Dedifferentiated amniotic fluid mesenchymal stem cell (primary cell): ENCODE results near the gene PDCL3.

Experiments
- DNase-seq: peaks from one replicate; pipeline ENCODE4 v3.0.0-alpha.2; 2016; ENCODE audit errors: extremely low spot score

The PDCL3 gene

DNA sequence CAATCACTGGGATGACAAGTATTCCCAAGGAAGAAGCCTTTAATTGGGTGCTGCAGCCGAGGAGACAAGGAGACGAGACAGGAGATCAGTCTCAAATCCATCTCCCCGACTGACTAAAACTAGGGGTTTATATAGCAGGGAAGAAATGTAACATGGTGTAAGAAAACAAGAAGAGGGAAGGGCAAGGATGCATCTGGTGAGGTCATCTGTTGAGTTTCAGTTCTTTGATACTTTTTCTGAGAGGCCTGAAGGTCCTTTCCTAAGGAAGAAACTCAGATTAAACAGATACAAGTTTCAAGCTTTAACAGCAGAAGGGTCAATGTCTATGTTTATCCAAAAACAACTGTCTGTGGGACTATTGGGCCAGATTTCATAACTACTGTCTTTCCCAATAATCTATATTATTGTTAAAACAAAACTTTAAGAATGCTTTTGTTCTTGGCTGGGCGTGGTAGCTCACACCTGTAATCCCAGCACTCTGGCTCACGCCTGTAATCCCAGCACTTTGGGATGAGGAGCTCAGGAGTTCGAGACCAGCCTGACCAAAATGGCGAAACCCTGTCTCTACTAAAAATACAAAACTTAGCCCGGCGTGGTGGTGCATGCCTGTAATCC is 2.5 kb upstream of the PDCL3 start:
- no peak for DNase-seq

GRCh38 chr2:100561191-100561590 is 1.6 kb upstream of the PDCL3 start:
- DNase-seq = no peak

- DNase-seq = no peak
Observed at GRCh38 chr2:100563407-100564247, 834 bp downstream of the PDCL3 start.

DNA sequence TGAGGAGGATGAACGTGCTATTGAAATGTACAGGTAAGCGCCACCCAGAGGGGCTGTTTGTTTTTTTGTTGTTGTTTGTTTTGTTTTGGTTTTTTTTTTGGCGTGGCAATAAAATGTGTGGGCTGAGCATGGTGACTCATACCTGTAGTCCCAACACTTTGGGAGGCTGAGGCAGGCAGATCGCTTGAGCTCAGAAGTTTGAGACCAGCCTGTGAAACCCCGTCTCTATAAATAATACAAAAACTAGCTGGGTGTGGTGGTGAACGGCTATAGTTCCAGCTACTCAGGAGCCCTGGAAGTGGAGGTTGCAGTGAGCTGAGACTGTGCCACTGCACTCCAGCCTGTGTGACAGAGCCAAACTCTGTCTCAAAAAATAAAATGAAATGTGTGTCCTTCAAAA is 6.2 kb downstream of the PDCL3 start:
- DNase-seq = no peak

- DNase-seq = no peak
Observed at GRCh38 chr2:100571668-100572067, 8.9 kb downstream of the PDCL3 start.

DNA sequence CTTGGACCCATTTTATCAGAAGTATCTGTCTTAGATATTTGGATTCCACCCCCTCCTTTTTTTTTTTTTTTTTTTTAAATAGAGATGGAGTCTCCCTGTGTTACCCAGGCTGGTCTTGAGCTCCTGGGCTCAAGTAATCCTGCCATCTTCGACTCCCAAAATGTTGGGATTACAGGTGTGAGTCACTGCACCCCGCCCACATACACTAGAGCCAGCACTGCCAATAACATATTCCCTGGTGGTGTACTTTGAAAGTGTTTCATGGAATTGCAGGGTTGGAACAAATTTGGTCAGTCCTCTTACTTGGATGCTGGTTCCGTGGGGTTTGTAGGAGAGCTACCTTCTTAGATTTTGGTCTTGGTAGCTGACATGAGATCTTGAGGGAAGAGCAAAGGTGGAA is 15.0 kb downstream of the PDCL3 start:
- DNase-seq = no peak

DNA sequence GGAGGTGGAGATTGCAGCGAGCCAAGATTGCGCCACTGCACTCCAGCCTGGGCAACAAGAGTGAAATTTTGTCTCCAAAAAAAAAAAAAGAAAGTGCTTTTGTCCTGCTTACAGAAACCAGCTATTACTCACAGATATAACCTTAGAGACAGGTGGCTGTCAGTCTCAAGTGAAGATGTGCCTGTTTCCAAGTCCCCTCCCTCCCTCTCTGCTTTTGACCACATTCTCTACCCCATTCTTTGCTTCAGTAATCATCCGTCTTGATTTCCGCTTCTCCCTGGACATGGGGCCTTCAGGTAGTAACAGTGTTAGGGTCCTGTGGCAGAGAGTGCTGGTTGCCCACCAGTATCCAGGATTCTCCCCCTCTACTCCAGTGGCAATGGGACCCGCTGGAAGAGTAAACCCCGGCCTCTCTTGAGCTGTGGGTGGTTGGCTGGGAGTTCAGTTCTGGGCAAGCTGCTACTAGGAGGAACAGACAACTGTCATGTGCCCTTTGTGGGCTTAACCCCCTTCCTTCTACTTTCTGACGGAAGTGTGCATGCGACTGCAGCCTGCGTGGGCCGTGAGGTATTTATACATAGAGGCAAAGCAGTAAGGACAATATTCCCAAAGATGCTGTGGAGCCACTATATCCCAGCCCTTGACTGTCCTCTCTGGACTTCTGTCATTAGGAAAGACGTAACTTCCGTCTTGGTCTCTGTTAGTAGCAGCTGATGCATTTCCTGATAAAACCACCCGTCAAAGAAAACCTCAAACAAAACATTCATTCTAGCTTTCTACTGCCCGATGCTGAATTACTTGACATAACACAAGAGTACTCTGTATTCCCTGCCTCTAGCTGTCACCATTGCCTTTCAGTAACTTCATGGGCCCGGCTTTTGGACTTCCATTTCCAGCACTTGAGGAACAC is 17.8 kb downstream of the PDCL3 start:
- DNase-seq = no peak

GRCh38 chr2:100581277-100581612 is 18.5 kb downstream of the PDCL3 start:
- DNase-seq = no peak

- DNase-seq = no peak
Observed at GRCh38 chr2:100584816-100585215, 22.0 kb downstream of the PDCL3 start.

DNA sequence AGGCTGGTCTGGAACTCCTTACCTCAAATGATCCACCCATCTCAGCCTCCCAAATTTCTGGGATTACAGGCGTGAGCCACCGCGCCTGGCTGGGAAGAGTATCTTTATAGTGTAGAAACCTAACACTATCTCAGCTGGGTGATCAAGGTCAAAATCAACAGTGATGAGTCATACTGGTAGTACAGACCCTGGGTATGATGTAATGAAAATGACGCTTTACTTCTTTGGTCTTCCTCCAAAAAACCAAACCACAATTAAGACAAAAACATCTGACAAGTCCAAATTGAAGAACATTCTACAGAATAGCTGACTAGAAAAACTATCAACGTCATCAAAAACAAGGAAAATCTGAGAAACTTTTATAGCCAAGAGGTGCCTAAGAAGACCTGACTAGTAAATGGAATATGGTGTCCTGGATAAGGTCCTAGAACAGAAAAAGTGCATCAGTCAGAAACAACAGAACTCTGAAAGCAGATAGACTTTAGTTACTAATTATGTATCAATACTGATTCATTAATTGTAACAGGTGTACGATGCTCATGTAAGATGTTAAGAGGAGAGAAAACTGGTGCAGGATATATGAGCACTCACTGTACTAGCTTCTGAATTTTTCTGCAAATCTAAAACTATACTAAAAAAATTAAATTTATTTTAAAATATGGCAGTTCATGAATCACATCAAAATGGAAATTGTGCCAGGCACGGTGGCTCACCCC is 25.4 kb downstream of the PDCL3 start:
- no peak for DNase-seq

DNA sequence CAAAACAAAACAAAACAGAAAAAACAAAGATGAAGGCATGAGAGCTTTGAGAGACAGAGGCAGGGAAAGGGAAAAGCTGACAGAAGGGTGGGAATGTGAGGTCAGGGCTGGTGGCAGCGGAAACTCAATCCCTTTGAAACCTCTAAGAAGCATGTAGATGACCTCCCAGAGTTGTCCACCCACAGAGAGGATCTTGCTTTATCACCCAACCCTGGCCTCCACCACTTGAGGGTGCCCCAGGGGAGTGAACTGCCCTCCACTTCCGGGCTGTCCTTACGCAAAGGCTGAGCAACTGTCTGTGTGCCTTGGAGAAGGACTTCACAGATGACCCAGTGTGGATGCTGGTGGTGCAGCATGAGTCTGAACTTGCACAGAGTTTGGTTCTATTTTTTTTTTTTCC is 26.7 kb downstream of the PDCL3 start:
- DNase-seq = no peak

- no peak for DNase-seq
Observed at GRCh38 chr2:100592226-100592625, 29.4 kb downstream of the PDCL3 start.

GRCh38 chr2:100596465-100596864 is 33.7 kb downstream of the PDCL3 start:
- DNase-seq = peak; percentile 9

- no peak for DNase-seq
Observed at GRCh38 chr2:100599566-100599965, 36.8 kb downstream of the PDCL3 start.

DNA sequence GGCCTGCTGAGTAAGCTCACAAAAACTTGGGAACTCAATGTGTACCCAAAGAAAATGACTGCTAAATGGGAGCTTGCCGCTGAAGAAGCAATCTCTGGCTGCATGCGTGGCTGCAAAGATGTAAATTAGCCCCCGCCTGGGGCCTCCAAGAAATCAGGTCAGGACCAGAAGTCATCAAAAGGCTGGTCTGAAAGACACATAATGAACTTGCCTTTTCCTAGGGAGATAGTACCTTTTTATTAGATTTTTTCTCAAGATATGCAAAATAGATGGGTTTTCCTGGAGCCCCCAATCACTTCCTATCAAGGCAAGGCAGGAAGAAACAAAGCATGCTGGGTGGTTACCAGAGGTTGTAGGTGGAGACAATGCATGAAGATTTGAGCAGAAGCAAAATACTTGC is 38.9 kb downstream of the PDCL3 start:
- no peak for DNase-seq

GRCh38 chr2:100603414-100603813 is 40.6 kb downstream of the PDCL3 start:
- DNase-seq = no peak

GRCh38 chr2:100603948-100604633 is 41.3 kb downstream of the PDCL3 start:
- peak; percentile 46 for DNase-seq

DNA sequence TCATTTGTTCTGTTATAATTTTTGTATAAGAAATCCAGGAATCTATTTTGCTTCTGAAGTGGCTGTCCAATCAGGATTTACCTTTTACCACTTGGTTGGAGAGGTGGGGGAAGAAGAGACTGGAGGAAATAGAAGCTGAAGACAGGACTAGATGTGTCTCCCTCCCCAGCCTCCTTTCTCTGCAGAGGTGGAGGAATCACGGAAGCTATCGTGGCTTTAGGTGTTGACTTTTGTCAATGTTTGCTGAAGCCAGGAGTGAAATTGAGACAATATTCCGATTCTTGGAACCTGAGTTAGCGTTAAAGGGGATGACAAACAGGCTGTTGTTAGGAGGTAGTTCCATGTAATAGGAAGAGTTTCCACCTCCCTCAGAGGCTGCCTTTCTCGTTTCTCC is 43.5 kb downstream of the PDCL3 start:
- no peak for DNase-seq

- peak; percentile 50 for DNase-seq
Observed at GRCh38 chr2:100606726-100607343, 44.0 kb downstream of the PDCL3 start.

DNA sequence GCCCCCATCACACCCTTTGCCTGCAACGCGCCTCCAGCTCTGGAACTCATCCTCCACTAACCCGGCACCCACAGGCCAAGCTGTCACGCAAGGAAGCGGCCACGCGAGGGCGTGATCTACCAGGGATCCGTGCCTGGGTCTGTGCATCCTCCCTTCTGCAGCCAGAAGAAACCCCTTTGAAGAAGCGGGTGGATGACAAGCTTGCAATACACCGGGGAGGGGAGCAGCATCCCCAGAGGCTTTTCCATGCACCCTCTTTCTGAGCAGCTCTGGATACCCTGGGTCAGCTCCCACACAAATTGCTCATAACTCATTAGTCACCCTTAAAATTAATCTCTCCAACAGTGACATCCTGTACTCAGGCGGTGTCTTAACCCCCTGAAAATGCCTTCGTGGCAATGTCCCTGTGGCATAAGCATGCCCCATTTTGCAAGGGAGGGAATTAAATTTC is 47.6 kb downstream of the PDCL3 start:
- DNase-seq = peak; percentile 52
